ENCODE results near the gene TOM1L1.

Gene TOM1L1

GRCh38 chr17:54891176-54891821 is 9.4 kb upstream of the TOM1L1 start:
- no peak overlapping the region for H3K4me3 ChIP-seq (ENCODE audit: low read depth, low read length)
- peak; percentile 35 for DNase-seq (ENCODE audit: low read depth)

- H3K4me3 ChIP-seq (ENCODE audit: low read depth, low read length), result no peak overlapping the region
- no peak for DNase-seq (ENCODE audit: low read depth)
These were observed 8.3 kb upstream of the TOM1L1 start for GRCh38 chr17:54892360-54892759.

GRCh38 chr17:54898576-54898975 is 2.1 kb upstream of the TOM1L1 start:
- H3K4me3 ChIP-seq (ENCODE audit: low read depth, low read length), result no peak overlapping the region
- DNase-seq (ENCODE audit: low read depth), result no peak

GRCh38 chr17:54899201-54899600 is 1.5 kb upstream of the TOM1L1 start:
- H3K4me3 ChIP-seq (ENCODE audit: low read depth, low read length), result no peak overlapping the region

GRCh38 chr17:54899721-54900456 is 763 bp upstream of the TOM1L1 start:
- peak overlapping the region; percentile 67 for H3K4me3 ChIP-seq (ENCODE audit: low read depth, low read length)
- DNase-seq (ENCODE audit: low read depth), result no peak

More at GRCh38 chr17:54899201-54899600, 1.5 kb upstream of the TOM1L1 start:
- DNase-seq (ENCODE audit: low read depth), result no peak

DNA sequence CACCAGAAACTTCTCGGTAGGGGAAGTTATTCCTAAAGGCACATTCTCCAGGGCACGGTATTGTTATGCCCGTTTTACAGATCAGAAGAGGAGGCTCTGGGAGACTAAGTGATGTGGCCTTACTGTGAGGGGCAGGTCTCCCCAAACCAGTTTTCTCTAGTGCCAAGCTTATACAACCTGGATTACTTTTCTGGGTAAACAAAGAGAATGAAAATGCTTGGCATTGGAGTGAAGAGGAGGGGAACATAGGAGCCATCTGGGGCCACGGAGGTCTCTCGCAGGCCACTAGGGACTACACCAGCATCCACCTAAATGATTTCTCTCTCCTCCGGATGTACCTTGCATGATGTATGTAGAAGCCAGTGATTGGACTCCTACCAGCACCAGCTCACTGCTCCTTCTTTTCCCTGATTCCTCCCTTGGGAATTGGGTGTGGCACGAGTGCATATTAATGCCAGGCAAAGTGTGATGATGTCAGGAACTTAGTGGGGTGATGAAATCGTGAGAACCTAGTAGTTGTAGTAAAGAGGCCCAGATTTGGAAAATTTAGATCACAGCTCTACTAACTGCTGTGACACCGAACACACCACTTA is 674 bp downstream of the TOM1L1 start:
- DNase-seq (ENCODE audit: low read depth), result no peak
- H3K4me3 ChIP-seq (ENCODE audit: low read depth, low read length), result peak overlapping the region; percentile 67

GRCh38 chr17:54902017-54902416 is 1.4 kb downstream of the TOM1L1 start:
- H3K4me3 ChIP-seq (ENCODE audit: low read depth, low read length), result no peak overlapping the region
- no peak for DNase-seq (ENCODE audit: low read depth)

GRCh38 chr17:54902611-54903010 is 2.0 kb downstream of the TOM1L1 start:
- DNase-seq (ENCODE audit: low read depth), result no peak
- no peak overlapping the region for H3K4me3 ChIP-seq (ENCODE audit: low read depth, low read length)

DNA sequence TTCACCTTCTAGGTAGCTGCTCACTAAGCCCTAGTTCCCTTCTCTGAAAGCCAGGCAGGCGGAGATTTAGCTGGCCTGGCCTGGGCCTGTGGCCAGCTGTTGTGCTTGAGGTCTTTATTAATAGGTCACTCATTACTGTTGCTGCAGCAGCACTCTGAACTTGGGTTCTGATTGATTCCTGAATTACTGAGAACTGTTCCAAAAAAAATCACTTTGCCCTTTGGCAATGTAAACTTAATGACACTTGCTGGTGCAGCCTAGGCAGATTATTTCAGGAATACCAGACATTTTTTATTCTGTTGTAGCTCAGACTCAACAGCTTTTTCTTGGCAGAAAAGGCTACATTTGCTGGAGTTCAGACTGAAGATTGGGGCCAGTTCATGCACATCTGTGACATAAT is 2.7 kb downstream of the TOM1L1 start:
- no peak overlapping the region for H3K4me3 ChIP-seq (ENCODE audit: low read depth, low read length)
- DNase-seq (ENCODE audit: low read depth), result no peak

GRCh38 chr17:54906683-54907082 is 6.0 kb downstream of the TOM1L1 start:
- no peak for DNase-seq (ENCODE audit: low read depth)
- H3K4me3 ChIP-seq (ENCODE audit: low read depth, low read length), result no peak overlapping the region

- no peak for DNase-seq (ENCODE audit: low read depth)
- no peak overlapping the region for H3K4me3 ChIP-seq (ENCODE audit: low read depth, low read length)
These were observed 6.7 kb downstream of the TOM1L1 start for GRCh38 chr17:54907376-54907775.

DNA sequence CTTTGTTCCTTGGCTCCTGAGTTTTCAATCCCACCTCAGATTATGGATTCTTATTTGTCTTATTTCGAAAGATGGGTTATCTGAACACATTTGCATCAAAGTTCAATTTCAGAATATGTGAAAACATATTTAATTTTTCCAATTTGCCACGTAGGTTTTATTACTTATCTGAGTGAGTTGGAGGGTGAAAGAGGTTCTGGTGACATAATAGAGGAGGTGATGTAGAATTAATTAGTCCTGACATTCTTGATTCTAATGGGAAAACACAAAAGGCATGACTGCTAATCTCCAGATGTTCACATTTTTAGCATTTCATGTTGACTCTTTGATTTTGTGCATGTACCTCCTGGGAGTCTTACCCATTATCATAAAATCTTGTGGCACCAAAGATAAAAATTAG is 9.1 kb downstream of the TOM1L1 start:
- H3K4me3 ChIP-seq (ENCODE audit: low read depth, low read length), result no peak overlapping the region
- DNase-seq (ENCODE audit: low read depth), result no peak

- no peak for DNase-seq (ENCODE audit: low read depth)
- H3K4me3 ChIP-seq (ENCODE audit: low read depth, low read length), result no peak overlapping the region
These were observed 16.1 kb downstream of the TOM1L1 start for GRCh38 chr17:54916721-54917120.

DNA sequence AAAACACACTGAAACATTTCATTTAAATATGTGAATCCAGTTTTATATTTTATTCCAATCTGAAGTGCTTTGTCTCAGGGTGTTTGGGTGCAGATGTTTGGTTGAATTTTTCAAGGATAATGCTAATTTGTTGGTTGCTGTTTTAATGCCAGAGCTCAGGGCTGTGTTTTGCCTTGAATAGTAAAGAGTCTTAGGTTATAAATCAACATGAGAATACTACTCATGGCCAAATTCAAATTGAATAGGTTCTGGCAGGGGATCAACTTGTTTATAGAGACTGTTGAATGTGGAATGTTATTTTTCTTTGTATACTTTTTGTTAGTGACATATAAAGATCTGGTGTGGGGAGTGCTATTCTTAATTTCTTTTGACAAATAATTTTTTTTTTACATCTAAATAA is 18.8 kb downstream of the TOM1L1 start:
- no peak overlapping the region for H3K4me3 ChIP-seq (ENCODE audit: low read depth, low read length)

DNA sequence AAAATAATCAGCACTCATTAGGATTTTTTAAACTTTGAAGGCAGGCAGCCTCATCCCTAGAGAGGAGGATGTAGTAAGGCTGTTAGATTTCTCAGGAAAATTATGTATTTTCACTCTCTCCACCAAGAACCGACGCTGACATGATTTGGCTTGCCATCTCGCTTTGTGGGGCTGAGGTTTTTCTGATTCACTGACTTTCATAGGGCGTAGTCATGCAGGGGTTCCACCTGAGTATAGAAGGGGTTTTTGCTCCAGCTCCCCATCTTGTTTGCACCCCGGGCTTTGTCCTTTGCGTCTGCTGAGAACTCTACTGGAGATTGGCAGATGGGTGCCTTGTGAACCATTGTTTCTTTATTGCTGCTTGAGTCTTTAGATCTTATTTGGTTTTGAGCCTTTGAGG is 20.2 kb downstream of the TOM1L1 start:
- DNase-seq (ENCODE audit: low read depth), result no peak
- no peak overlapping the region for H3K4me3 ChIP-seq (ENCODE audit: low read depth, low read length)

More for the DNA sequence above, 18.8 kb downstream of the TOM1L1 start:
- DNase-seq (ENCODE audit: low read depth), result no peak

- no peak for DNase-seq (ENCODE audit: low read depth)
These were observed 23.8 kb downstream of the TOM1L1 start for GRCh38 chr17:54924405-54924804.

DNA sequence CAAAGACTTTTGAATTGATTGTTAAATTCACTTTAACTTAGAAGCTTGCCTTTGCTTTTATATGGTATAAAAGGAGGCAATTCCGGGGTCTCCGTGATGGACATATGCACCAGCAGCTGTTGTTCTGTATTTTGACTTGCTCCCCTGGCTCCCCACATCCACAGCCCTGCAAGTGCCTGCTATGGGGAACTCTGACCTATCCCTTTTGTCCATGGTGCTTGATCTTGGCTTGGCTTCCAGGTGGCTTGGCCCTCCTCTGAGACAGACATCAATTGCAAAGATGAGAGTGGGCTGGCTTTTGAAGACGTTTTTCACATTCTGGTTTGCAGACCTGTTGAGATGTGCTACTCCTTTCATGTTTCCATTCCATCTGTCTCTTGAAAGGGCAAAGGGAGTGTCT is 26.9 kb downstream of the TOM1L1 start:
- H3K4me3 ChIP-seq (ENCODE audit: low read depth, low read length), result no peak overlapping the region
- no peak for DNase-seq (ENCODE audit: low read depth)

More at GRCh38 chr17:54924405-54924804, 23.8 kb downstream of the TOM1L1 start:
- no peak overlapping the region for H3K4me3 ChIP-seq (ENCODE audit: low read depth, low read length)

DNA sequence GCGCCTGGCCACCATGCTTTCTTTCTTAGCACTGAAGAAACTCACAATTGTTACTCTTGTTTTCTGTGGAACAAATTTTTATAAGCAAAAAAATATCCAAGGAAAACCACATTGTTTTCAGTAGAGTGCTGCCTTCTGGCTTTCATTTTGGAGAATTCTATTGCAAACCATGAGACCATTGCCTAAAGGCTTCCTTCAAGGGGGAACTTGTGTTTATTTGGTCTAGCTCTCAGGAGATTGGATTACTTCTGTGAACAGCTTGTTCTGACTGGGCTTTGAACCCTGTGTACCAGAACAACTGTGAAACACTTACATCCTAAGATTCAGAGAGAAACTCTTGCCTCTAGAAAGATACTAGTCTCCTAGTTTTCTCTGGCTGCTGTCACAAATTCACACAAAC is 32.1 kb downstream of the TOM1L1 start:
- DNase-seq (ENCODE audit: low read depth), result no peak

DNA sequence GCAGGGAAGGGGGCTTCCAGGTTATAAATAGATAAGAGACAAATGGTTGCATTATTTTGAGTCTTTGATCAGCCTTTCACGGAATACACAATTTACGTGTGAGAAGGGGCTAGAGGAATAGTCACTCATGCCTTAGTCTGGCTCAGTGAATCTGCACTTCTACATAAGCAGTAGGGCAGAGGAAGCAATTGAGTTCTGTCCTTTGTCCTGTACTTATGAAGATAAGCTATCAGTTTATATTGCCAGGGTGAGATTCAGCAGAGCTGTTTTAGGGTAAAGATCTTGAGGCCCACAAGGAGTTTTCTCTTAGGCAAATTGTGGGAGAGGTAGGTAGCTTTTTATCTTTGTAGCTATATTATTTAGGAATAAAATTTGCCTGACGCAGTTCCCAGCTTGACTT is 33.3 kb downstream of the TOM1L1 start:
- DNase-seq (ENCODE audit: low read depth), result no peak

More for the DNA sequence above, 32.1 kb downstream of the TOM1L1 start:
- no peak overlapping the region for H3K4me3 ChIP-seq (ENCODE audit: low read depth, low read length)

GRCh38 chr17:54935471-54935870 is 34.8 kb downstream of the TOM1L1 start:
- no peak overlapping the region for H3K4me3 ChIP-seq (ENCODE audit: low read depth, low read length)
- DNase-seq (ENCODE audit: low read depth), result no peak

More for the DNA sequence above, 33.3 kb downstream of the TOM1L1 start:
- no peak overlapping the region for H3K4me3 ChIP-seq (ENCODE audit: low read depth, low read length)

DNA sequence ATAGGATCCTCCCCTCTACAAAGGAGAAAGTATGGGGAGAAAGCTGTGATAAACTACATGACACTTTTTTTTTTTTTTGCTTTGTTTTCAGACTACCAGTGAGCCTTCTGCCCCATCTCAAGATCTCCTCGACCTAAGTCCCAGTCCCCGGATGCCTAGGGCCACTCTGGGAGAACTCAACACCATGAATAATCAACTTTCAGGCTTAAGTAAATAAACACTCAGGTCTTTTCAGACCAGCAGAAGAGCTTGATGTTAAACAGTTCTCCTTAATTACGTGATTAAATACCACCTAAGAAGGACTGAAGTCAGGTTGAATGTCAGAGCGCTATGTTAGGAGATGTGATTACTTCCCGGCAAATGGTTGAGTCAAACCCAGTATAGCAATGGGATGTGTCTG is 36.4 kb downstream of the TOM1L1 start:
- no peak for DNase-seq (ENCODE audit: low read depth)
- no peak overlapping the region for H3K4me3 ChIP-seq (ENCODE audit: low read depth, low read length)

Data from skeletal muscle cell (primary cell).